Effector CD4-positive, alpha-beta T cell (primary cell): Measurements from ENCODE around the gene AMMECR1.
"Not testable (repeated sequence)": the region's sequence is repeated elsewhere in the genome, so short reads cannot be mapped to it uniquely, and the experiment has no call there.

Experiments used
- DNase-seq: peaks from one replicate; pipeline ENCODE4 v3.0.0-alpha.2; 2020
- total RNA-seq: gene quantifications from one replicate; lab custom pipeline; 2026; lab: John Stamatoyannopoulos, UW

The AMMECR1 gene
- total RNA-seq: 56.3 reads per million, percentile 71 among the genes with 10 or more reads in this experiment

GRCh38 chrX:110317820-110318663, at the start of gene AMMECR1:
Gene AMMECR1, minus strand, starts transcription at chrX:110318085. Its CDS starts 14 bp downstream, at chrX:110318071.
- DNase-seq: peak; percentile 72

- no peak for DNase-seq
These were observed 45.4 kb upstream of the AMMECR1 start for GRCh38 chrX:110363244-110363643.

- no peak for DNase-seq
These were observed 41.4 kb upstream of the AMMECR1 start for GRCh38 chrX:110359273-110359672.

DNA sequence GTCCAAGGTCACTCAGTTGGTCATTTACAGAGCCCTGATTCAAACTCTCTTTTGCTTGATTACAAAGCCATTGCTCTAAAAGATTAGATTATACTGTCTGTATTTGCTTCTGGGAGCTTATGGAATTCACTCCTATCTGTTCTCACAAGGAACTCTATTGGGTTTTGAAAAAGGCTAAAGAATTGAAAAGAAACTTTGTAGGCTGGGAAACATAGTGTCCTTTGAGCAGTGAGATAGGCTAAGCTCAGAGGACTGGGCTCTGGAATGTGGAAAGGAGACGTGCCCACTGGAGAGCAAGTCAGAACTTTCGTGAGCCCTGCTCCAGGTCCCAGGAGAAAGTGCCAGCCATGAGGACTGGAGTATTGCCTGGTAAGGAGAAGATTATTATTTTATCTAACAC, 40.7 kb upstream of the AMMECR1 start, which contains the start of gene RTL9:
TSS of gene RTL9 (plus strand) at position 301 of the 400 bp plus-strand sequence. CDS start 91,770 bp downstream, outside the sequence.
- DNase-seq: no peak

DNA sequence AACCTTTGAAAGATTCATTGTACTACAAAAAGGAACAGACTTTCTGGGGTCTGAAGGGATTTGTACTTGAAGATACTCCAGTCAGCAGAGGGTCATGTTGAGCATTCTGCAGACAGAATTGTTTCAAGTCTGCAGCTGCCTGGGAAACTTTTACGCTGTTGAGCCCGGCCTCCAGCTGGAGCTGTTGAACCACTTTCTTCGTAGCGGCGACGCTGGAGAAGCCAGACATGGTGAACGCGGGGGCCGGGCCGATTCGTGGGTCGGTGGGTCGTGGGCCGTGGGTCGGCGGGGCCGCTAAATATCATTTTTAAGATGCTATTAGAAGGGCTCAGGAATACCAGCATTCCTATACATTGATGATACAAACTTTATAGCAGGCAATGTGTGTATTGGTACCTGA, 28.8 kb upstream of the AMMECR1 start:
- no peak for DNase-seq

GRCh38 chrX:110341189-110342035, 23.5 kb upstream of the AMMECR1 start:
- no peak for DNase-seq

GRCh38 chrX:110338935-110339334, 21.1 kb upstream of the AMMECR1 start:
- no peak for DNase-seq

DNA sequence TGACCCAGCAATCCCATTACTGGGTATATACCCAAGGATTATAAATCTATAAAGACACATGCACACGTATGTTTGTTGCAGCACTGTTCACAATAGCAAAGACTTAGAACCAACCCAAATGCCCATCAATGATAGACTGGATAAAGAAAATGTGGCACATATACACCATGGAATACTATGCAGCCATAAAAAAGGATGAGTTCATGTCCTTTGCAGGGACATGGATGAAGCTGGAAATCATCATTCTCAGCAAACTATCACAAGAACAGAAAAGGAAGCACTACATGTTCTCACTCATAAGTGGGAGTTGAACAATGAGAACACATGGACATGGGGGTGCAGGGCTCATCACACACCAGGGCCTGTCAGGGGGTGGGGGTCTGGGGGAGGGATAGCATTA, 15.6 kb upstream of the AMMECR1 start:
- not testable (repeated sequence) for DNase-seq

DNA sequence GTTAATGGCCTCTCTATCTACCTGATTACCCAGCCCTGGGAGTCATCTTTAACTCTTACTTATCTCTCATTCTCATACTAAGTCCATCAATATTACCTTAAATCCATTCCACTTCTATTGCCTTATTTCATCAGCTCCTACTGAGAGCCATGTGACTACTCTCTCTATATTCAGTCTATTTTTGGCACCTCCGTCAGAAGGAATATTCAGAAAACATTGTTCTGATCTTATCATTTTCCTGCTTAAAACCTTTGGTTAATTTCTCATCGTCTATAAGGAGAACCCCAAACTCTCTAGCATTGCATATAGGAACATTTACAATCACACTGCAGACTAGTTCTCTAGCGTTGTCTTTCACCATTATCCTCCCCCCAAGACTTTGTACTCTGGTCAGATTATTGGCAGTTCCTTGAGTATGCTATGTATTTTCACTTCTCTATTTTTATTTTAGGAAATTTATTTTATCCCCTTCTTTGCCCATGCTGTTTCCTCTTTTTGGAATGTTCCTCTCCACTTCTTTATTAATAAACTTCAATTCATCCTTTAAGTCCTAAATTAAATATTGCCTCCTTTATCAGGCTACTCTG, 13.7 kb upstream of the AMMECR1 start:
- DNase-seq: no peak

DNA sequence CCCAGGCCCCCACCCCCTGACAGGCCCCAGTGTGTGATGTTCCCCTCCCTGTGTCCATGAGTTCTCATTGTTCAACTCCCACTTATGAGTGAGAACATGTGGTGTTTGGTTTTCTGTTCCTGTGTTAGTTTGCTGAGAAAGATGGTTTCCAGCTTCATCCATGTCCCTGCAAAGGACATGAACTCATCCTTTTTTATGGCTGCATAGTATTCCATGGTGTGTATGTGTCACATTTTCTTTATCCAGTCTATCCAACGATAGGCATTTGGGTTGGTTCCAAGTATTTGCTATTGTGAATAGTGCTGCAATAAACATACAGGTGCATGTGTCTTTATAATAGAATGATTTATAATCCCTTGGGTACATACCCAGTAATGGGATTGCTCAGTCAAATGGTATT, 10.7 kb upstream of the AMMECR1 start:
- DNase-seq: not testable (repeated sequence)

DNA sequence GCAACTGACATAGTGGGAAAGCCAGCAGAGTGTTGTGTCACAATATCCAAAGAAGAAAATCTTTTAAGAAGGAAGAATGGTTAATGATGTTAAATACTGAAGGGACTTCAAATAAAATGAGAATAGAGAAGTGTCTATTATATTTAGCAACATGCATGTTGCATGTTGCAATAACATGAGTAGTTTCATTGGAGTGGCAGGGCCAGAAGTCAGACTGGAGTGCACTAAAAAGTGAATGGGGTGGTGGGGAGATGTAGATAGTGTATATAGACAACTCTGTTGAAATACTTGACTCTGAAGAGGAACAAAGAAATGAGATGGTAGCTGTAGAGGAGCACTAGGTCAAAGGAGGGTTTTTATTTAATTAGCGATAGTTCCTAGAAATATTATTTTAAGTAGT, 9.5 kb upstream of the AMMECR1 start:
- no peak for DNase-seq

- no peak for DNase-seq
These were observed 8.8 kb upstream of the AMMECR1 start for GRCh38 chrX:110326712-110327111.

GRCh38 chrX:110322603-110323002, 4.7 kb upstream of the AMMECR1 start:
- DNase-seq: no peak

- DNase-seq: no peak
These were observed 3.8 kb upstream of the AMMECR1 start for GRCh38 chrX:110321670-110322069.

DNA sequence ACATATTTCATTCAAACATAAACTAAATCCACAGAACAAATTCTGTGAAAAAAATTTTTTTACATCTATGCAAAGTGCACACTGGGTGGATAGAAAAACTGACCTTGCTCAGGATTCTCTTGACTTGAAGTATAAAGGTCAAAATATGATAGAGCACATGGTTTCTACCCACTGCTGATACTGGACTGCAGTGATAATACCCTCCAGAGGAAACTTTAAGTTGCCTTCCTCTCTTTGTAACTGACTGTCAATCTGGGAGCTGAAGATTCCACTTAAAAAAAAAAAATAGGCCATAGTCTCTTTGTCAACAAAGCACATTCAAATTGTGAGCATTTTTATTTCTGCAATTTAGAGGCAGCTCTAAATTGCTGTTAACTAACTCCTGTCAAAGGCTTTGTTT, 3.2 kb upstream of the AMMECR1 start:
- no peak for DNase-seq

DNA sequence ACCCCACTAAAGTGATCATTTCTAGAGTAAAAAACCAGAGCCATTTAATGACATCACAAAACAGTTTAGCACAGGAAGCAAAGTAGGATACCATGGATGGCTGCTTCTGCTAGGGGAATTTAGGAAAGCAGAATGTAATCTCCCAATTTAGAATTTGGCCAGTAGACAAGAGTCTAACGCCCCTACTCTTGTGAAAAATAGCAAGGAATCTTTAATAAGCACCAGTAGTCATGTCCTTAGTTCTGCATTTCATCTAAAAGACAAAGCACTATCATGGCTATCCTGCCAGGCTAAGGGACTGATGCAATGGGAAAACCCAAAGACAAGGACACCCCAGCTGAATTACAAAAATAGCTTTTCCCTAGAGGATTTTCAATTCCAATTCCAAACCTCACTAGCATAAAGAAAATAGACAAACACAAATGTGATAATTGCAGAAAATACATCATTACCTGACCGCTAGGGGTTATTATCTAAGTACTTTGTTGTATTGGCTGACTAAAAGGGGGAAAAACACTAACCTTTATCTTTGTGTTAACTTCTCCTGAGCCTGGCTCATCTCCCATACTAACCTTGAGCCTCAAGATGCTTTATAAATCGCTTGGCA, 2.6 kb upstream of the AMMECR1 start:
- no peak for DNase-seq

DNA sequence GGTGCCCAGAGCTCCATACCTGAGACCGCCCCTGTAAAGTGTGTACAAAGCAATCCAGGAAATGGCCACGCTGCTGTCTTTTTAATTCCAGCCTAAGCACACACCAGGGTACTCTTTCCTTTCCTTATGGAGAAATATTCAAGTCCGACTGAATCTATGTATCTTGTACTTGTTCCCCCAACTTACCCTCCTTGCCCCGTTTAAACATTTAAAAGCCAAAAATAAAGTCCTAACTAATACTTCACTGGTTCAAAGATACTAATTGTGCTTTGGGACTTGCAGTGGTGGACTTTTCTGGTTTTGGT, 731 bp upstream of the AMMECR1 start:
- DNase-seq: no peak

DNA sequence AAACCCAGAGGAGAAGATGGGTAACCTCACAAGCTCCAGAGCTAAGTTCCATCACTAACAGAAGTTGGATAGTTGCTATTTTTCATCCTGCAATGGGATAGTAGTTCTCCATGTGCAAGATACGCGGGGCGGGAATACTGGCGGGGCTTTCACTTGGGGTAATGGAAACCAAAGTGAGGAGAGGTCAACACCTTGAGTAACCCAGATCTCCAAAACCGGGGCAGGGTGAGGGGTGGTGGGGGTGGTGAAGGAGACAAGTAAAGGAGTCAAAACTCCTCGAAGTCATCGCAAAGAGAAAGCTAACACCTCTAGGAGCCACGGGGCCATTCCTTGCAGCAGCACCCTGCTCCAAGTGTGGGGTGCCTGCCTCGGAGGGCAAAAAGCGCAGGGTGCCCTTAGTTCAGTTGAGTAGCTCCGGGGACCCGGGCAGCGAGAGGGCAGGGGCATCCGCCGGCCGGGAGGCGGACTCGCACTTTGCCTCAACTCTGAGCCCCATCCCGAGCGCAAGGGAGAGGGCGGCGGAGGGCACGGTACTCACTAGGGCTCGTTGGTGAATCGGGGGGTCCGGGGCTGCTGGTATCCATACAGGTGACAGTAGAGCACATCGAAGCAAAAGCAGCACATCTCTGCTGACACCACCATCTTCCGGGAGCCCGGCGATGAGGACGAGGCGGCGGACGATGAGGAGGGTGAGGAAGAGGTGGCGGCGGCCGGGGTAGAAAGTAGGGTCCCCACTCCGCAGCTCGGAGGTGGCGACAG, 645 bp downstream of the AMMECR1 start:
- peak; percentile 5 for DNase-seq

DNA sequence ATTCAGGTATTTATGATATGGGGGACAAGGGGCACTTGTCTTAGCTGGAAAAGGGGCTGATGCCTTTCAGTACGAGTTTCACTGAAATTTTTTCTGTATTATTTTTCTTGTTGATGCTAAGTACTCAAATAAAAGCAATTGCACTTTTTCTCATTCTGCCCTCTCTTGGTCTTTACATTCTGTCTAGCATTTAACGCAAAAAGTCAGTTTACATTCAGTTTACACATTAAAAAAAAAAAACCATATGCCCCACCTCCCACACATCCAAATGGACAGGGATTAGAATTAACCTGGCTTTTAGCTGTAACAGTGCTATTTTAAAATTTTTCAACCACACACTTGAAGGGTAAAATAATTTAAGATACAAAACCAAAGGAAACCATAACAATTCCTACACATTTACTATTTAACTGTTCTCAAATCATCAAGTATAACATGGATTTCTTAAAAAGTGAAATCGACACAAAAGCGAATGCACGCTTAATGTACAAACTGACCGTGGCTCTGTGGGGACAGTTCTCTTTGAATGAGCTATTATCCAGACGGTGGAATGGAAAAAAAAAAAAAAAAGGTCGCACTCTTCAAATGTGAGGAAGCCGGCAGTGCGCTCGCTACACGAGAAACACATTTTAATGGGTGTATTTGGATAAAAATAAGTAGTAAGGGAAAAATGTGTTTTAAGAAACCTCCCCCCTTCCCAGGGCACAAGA, 1.4 kb downstream of the AMMECR1 start:
- DNase-seq: no peak

- no peak for DNase-seq
These were observed 2.3 kb downstream of the AMMECR1 start for GRCh38 chrX:110315551-110315950.

- no peak for DNase-seq
These were observed 6.3 kb downstream of the AMMECR1 start for GRCh38 chrX:110311437-110312230.
